GM21576 (cell line): ENCODE results near the gene AKAP13.
A peak's percentile ranks its signal among the peaks of the same experiment; 100 is the strongest.
"Not testable (repeated sequence)": the region's sequence is repeated elsewhere in the genome, so short reads cannot be mapped to it uniquely, and the experiment has no call there.

Source experiments
- ATAC-seq: cut with Tn5 transposase; IDR thresholded peaks from one replicate; pipeline ENCODE4 v1.9.1; 2021; ENCODE audit warnings: mild to moderate bottlenecking, moderate library complexity; ENCODE audit not compliant: unreplicated experiment

The AKAP13 gene

GRCh38 chr15:85380217-85380811 is at the start of gene AKAP13:
TSS of gene AKAP13 (plus strand) at chr15:85380603. CDS start at chr15:85485721, 105,118 bp downstream.
- ATAC-seq = peak; percentile 80

GRCh38 chr15:85330901-85331588 is 49.4 kb upstream of the AKAP13 start:
- ATAC-seq = peak; percentile 52

- ATAC-seq = peak; percentile 0
Observed at GRCh38 chr15:85331655-85332285, 48.6 kb upstream of the AKAP13 start.

- ATAC-seq = no peak
Observed at GRCh38 chr15:85333132-85333831, 47.1 kb upstream of the AKAP13 start.

GRCh38 chr15:85334241-85334640 is 46.2 kb upstream of the AKAP13 start:
- no peak for ATAC-seq

GRCh38 chr15:85335193-85335942 is 45.0 kb upstream of the AKAP13 start:
- no peak for ATAC-seq

- ATAC-seq = no peak
Observed at GRCh38 chr15:85336880-85337279, 43.5 kb upstream of the AKAP13 start.

- no peak for ATAC-seq
Observed at GRCh38 chr15:85337425-85338074, 42.9 kb upstream of the AKAP13 start.

GRCh38 chr15:85340321-85340665 is 40.1 kb upstream of the AKAP13 start:
- no peak for ATAC-seq

GRCh38 chr15:85340852-85341251 is 39.6 kb upstream of the AKAP13 start:
- no peak for ATAC-seq

- not testable (repeated sequence) for ATAC-seq
Observed at GRCh38 chr15:85342163-85342562, 38.2 kb upstream of the AKAP13 start.

GRCh38 chr15:85343443-85343842 is 37.0 kb upstream of the AKAP13 start:
- ATAC-seq = not testable (repeated sequence)

GRCh38 chr15:85344241-85344640 is 36.2 kb upstream of the AKAP13 start:
- ATAC-seq = not testable (repeated sequence)

GRCh38 chr15:85344653-85345114 is 35.7 kb upstream of the AKAP13 start:
- not testable (repeated sequence) for ATAC-seq

- ATAC-seq = not testable (repeated sequence)
Observed at GRCh38 chr15:85345196-85345918, 35.0 kb upstream of the AKAP13 start.

GRCh38 chr15:85346462-85347084 is 33.8 kb upstream of the AKAP13 start:
- not testable (repeated sequence) for ATAC-seq

- ATAC-seq = not testable (repeated sequence)
Observed at GRCh38 chr15:85347264-85348047, 32.9 kb upstream of the AKAP13 start.

- ATAC-seq = not testable (repeated sequence)
Observed at GRCh38 chr15:85348048-85348766, 32.2 kb upstream of the AKAP13 start.
